Liver (tissue), 9 donors: ENCODE results near the gene XRCC5. TPM values are rescaled to one million over a fixed set of nuclear protein-coding genes. Genes with fewer than 3 reads are reported as not detected.

Experiments used
- DNase-seq: peaks from one replicate; pipeline ENCODE4 v3.0.0-alpha.2; 2017; ENCODE audit warnings: low spot score
- H3K27ac ChIP-seq, 2 donors: one replicate each; pipeline ENCODE4 v1.7.0; 2013; ENCODE audit warnings: inconsistent platforms in 2 of 2, low read length in 2 of 2, control low read depth in 1 of 2, low read depth in 1 of 2, mild to moderate bottlenecking in 1 of 2
- H3K27me3 ChIP-seq, 4 donors: one replicate each; pipeline versions ENCODE4 v1.6.1 to v1.7.0; 2013; ENCODE audit warnings: low read length in 3 of 4, inconsistent platforms in 1 of 4, mild to moderate bottlenecking in 1 of 4, moderate library complexity in 1 of 4; ENCODE audit not compliant: control insufficient read depth in 4 of 4, insufficient read depth in 4 of 4
- H3K36me3 ChIP-seq, 4 donors: one replicate each; pipeline versions ENCODE4 v1.6.1 to v1.7.0; 2013; ENCODE audit warnings: low read length in 3 of 4, mild to moderate bottlenecking in 3 of 4, low read depth in 1 of 4, moderate library complexity in 1 of 4; ENCODE audit not compliant: control insufficient read depth in 4 of 4, insufficient read depth in 3 of 4
- H3K4me1 ChIP-seq, 4 donors: one replicate each; pipeline versions ENCODE4 v1.6.1 to v1.7.0; 2013; ENCODE audit warnings: low read length in 3 of 4, mild to moderate bottlenecking in 3 of 4, moderate library complexity in 1 of 4; ENCODE audit not compliant: control insufficient read depth in 4 of 4, insufficient read depth in 4 of 4
- H3K4me3 ChIP-seq, 3 donors: one replicate each; pipeline versions ENCODE4 v1.6.1 to v1.7.0; 2013; ENCODE audit warnings: low read length in 3 of 3, control low read depth in 1 of 3, low read depth in 1 of 3, mild to moderate bottlenecking in 1 of 3
- H3K9ac ChIP-seq, 2 donors: one replicate each; pipeline ENCODE4 v1.7.0; 2013; ENCODE audit warnings: low read length in 2 of 2, mild to moderate bottlenecking in 2 of 2, moderate library complexity in 2 of 2, control low read depth in 1 of 2, low read depth in 1 of 2
- H3K9me3 ChIP-seq, 4 donors: one replicate each; pipeline versions ENCODE4 v1.6.1 to v1.7.0; 2013; ENCODE audit warnings: low read length in 3 of 4; ENCODE audit not compliant: control insufficient read depth in 4 of 4
- ATF3 ChIP-seq: IDR thresholded peaks from 2 replicates; pipeline ENCODE4 v1.6.1; 2016; ENCODE audit warnings: antibody characterized with exemption
- CTCF ChIP-seq: fragments of 150-350 bp; IDR thresholded peaks from 2 replicates; pipeline ENCODE4 v1.5.1; 2017; ENCODE audit warnings: improper control_type of control experiment, low read depth, low read length; ENCODE audit not compliant: missing input control
- EGR1 ChIP-seq, 2 donors: IDR thresholded peaks; 2 replicates each; pipeline ENCODE4 v1.6.1; 2016 to 2018; ENCODE audit warnings: antibody characterized with exemption in 2 of 2, low read depth in 2 of 2
- FOXA1 ChIP-seq: IDR thresholded peaks from 2 replicates; pipeline ENCODE4 v1.6.1; 2016; ENCODE audit warnings: antibody characterized with exemption
- FOXA2 ChIP-seq: IDR thresholded peaks from 2 replicates; pipeline ENCODE4 v1.6.1; 2016; ENCODE audit warnings: antibody characterized with exemption
- GABPA ChIP-seq, 2 donors: IDR thresholded peaks in 1 of 2; conservative IDR thresholded peaks in 1 of 2; 2 replicates each; pipeline ENCODE4 v1.6.1; 2016; ENCODE audit warnings: antibody characterized with exemption in 2 of 2, mild to moderate bottlenecking in 1 of 2, moderate library complexity in 1 of 2
- HNF4A ChIP-seq, 2 donors: conservative IDR thresholded peaks; 2 replicates each; pipeline ENCODE4 v1.6.1; 2016; ENCODE audit warnings: antibody characterized with exemption in 2 of 2, mild to moderate bottlenecking in 2 of 2
- HNF4G ChIP-seq: IDR thresholded peaks from 2 replicates; pipeline ENCODE4 v1.6.1; 2016; ENCODE audit warnings: antibody characterized with exemption
- JUND ChIP-seq, 2 donors: IDR thresholded peaks; 2 replicates each; pipeline ENCODE4 v1.6.1; 2016; ENCODE audit warnings: antibody characterized with exemption in 2 of 2
- MAX ChIP-seq: IDR thresholded peaks from 2 replicates; pipeline ENCODE4 v1.6.1; 2016; ENCODE audit warnings: antibody characterized with exemption
- NR2F2 ChIP-seq: IDR thresholded peaks from 2 replicates; pipeline ENCODE4 v1.6.1; 2016; ENCODE audit warnings: antibody characterized with exemption
- RAD21 ChIP-seq, 2 donors: IDR thresholded peaks; 2 replicates each; pipeline ENCODE4 v1.6.1; 2016; ENCODE audit warnings: antibody characterized with exemption in 2 of 2, mild to moderate bottlenecking in 2 of 2
- REST ChIP-seq: IDR thresholded peaks from 2 replicates; pipeline ENCODE4 v1.6.1; 2016; ENCODE audit warnings: antibody characterized with exemption, mild to moderate bottlenecking
- RXRA ChIP-seq, 2 donors: IDR thresholded peaks; 2 replicates each; pipeline ENCODE4 v1.6.1; 2017 to 2018; ENCODE audit warnings: antibody characterized with exemption in 2 of 2, mild to moderate bottlenecking in 1 of 2
- SP1 ChIP-seq: IDR thresholded peaks from 2 replicates; pipeline ENCODE4 v1.6.1; 2018; ENCODE audit warnings: antibody characterized with exemption, mild to moderate bottlenecking
- TAF1 ChIP-seq: conservative IDR thresholded peaks from 2 replicates; pipeline ENCODE4 v1.6.1; 2016; ENCODE audit warnings: antibody characterized with exemption, mild to moderate bottlenecking
- YY1 ChIP-seq: IDR thresholded peaks from 2 replicates; pipeline ENCODE4 v1.6.1; 2016; ENCODE audit warnings: antibody characterized with exemption, mild to moderate bottlenecking
- ZBTB33 ChIP-seq: IDR thresholded peaks from 2 replicates; pipeline ENCODE4 v1.6.1; 2016; ENCODE audit warnings: antibody characterized with exemption
- WGBS: extraction: QIAGEN DNeasy Blood & Tissue Kit; methylation state at CpG from one replicate; pipeline ENCODE4 v1.1.7; 2013; 5-methylcytosine and 5-hydroxymethylcytosine counted together
- polyA plus RNA-seq, 2 donors: library from polyadenylated mRNA; stranded (reverse) in 1 of 2; unstranded in 1 of 2; fragments of 200-250 nt in 1 of 2; fragments of >200 nt in 1 of 2; fragmentation: Nextera tagmentation in 1 of 2; extraction: Ambion mirVana in 1 of 2; gene quantifications; one replicate each; pipeline versions ENCODE4 v1.2.1 to v1.2.3, GENCODE V29; 2013 to 2015
- total RNA-seq, 2 donors: library from RNA; depleted of rRNA; stranded (reverse); fragments of >200 nt; gene quantifications; one replicate each; pipeline ENCODE4 v1.2.3, GENCODE V29; 2014
- donor health status: healthy.
- donor health status: healthy.
- donor health status: healthy.
- donor health status: healthy.
- donor health status: healthy.

XRCC5 gene
- total and polyA plus RNA-seq, 4 donors: 63.7 to 140 (median 84.5) TPM

- H3K36me3 ChIP-seq: peaks cover 5 to 73% (median 66%) of the 10 kb centered on the region in 4 donors
- H3K4me1 ChIP-seq: no peaks in the 10 kb centered on the region
- H3K4me3 ChIP-seq: no peak overlapping the region
- no peaks in the 10 kb centered on the region for H3K9me3 ChIP-seq
- no peak for DNase-seq
- TF ChIP-seq RXRA (IDR thresholded peaks at IDR 0.05): no peak
- TF ChIP-seq YY1: no peak
- no peak for TF ChIP-seq RAD21 (IDR thresholded peaks at IDR 0.05)
- TF ChIP-seq GABPA (IDR thresholded peaks at IDR 0.05 in 1 of 2, conservative IDR thresholded peaks at IDR 0.05 in 1 of 2): no peak
- no peak for TF ChIP-seq FOXA1
- no peak for TF ChIP-seq NR2F2
- no peak for TF ChIP-seq JUND (IDR thresholded peaks at IDR 0.05)
- TF ChIP-seq HNF4A (conservative IDR thresholded peaks at IDR 0.05): no peak
- TF ChIP-seq TAF1: no peak
- no peak for TF ChIP-seq SP1
- TF ChIP-seq REST: no peak
- no peak for TF ChIP-seq CTCF
- no peak for TF ChIP-seq ATF3
- TF ChIP-seq ZBTB33: no peak
- TF ChIP-seq HNF4G: no peak
- no peak for TF ChIP-seq EGR1 (IDR thresholded peaks at IDR 0.05; ENCODE audit: low read depth in 2 of 2)
- no peak for TF ChIP-seq FOXA2
- TF ChIP-seq MAX: no peak
- no peaks in the 10 kb centered on the region for H3K27me3 ChIP-seq
- H3K27ac ChIP-seq: no peak overlapping the region
- 88% methylated on average over 4 of the region's 4 CpGs for WGBS
- no peak overlapping the region for H3K9ac ChIP-seq
Observed at GRCh38 chr2:216165711-216166110, 56.6 kb downstream of the XRCC5 start.

- no peak overlapping the region for H3K27ac ChIP-seq
- H3K36me3 ChIP-seq: peaks cover 2 to 51% (median 37%) of the 10 kb centered on the region in 4 donors
- WGBS: 97% methylated on average over 3 of the region's 3 CpGs
- no peaks in the 10 kb centered on the region for H3K27me3 ChIP-seq
- no peaks in the 10 kb centered on the region for H3K9me3 ChIP-seq
- H3K4me1 ChIP-seq: peaks cover 0 to 2% (median 0%) of the 10 kb centered on the region in 4 donors
- no peak for DNase-seq
- no peak for TF ChIP-seq SP1
- no peak for TF ChIP-seq REST
- TF ChIP-seq ATF3: no peak
- no peak overlapping the region for H3K9ac ChIP-seq
- H3K4me3 ChIP-seq: no peak overlapping the region
Observed at GRCh38 chr2:216169087-216169486, 59.9 kb downstream of the XRCC5 start.
